OCI-LY3 (cell line): ENCODE results near the gene PALLD.
A peak's percentile ranks its signal among the peaks of the same experiment; 100 is the strongest.

Experiments used
- EZH2phosphoT487 ChIP-seq: fragments of 200-600 bp; shearing (Covaris generic); IDR thresholded peaks from 2 replicates; pipeline ENCODE4 v1.6.1; 2018; ENCODE audit warnings: antibody characterized with exemption, mixed run types, low read depth
- TF ChIP-seq, protein P1 (sequence below): fragments of 200-600, 300-600 bp; sonication (generic); IDR thresholded peaks from 2 replicates; pipeline ENCODE4 v1.5.1; 2014; ENCODE audit warnings: antibody characterized with exemption, low read length, low read depth

DNA sequence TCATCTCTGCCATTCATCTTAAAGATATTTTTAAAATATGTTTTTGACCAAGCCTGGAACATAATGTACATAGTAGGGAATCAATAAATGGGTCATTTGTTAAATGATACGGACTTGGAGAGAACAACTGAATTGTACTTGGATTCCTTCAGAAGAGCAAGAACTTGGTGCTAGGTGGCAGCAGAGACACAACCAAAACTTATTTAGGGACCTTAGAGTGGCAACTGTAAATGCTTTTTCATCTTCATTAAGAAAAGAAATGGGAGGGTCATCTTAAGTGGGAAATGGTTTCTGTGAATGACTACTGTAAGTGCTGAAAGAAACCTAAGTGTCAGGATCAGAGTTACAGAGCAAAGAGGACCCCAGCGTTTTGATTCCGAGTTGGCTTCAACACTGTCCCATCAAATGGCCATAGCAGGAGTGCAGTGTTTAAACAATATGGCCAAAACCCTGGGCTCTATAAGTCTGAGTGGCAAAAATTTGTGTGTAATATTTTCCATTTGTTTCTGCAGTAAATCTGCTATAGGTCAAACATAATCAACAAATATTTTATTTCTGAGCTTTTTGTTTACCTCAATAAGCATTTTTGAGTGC, 213.6 kb downstream of the PALLD start:
- TF ChIP-seq, protein P1, sequence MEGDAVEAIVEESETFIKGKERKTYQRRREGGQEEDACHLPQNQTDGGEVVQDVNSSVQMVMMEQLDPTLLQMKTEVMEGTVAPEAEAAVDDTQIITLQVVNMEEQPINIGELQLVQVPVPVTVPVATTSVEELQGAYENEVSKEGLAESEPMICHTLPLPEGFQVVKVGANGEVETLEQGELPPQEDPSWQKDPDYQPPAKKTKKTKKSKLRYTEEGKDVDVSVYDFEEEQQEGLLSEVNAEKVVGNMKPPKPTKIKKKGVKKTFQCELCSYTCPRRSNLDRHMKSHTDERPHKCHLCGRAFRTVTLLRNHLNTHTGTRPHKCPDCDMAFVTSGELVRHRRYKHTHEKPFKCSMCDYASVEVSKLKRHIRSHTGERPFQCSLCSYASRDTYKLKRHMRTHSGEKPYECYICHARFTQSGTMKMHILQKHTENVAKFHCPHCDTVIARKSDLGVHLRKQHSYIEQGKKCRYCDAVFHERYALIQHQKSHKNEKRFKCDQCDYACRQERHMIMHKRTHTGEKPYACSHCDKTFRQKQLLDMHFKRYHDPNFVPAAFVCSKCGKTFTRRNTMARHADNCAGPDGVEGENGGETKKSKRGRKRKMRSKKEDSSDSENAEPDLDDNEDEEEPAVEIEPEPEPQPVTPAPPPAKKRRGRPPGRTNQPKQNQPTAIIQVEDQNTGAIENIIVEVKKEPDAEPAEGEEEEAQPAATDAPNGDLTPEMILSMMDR = peak; percentile 96
- TF ChIP-seq EZH2phosphoT487 = no peak
